ENCODE results near the gene ST6GAL1.
"Not testable (repeated sequence)": the region's sequence is repeated elsewhere in the genome, so short reads cannot be mapped to it uniquely, and the experiment has no call there.

Gene ST6GAL1, protein sequence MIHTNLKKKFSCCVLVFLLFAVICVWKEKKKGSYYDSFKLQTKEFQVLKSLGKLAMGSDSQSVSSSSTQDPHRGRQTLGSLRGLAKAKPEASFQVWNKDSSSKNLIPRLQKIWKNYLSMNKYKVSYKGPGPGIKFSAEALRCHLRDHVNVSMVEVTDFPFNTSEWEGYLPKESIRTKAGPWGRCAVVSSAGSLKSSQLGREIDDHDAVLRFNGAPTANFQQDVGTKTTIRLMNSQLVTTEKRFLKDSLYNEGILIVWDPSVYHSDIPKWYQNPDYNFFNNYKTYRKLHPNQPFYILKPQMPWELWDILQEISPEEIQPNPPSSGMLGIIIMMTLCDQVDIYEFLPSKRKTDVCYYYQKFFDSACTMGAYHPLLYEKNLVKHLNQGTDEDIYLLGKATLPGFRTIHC

GRCh38 chr3:186930143-186930640 is at the start of gene ST6GAL1:
TSS of gene ST6GAL1 (plus strand) at chr3:186930526. CDS start at chr3:187042704, 112,178 bp downstream.
- peak; percentile 63 for DNase-seq (ENCODE audit: low read depth)
- peak; percentile 45 for TF ChIP-seq CTCF (conservative IDR thresholded peaks at IDR 0.05; ENCODE audit: low read depth, low read length)
- peak within 1 kb of the TSS; percentile 80 for H3K4me3 ChIP-seq (ENCODE audit: low read depth, low read length)

GRCh38 chr3:186882150-186882524 is 48.2 kb upstream of the ST6GAL1 start:
- H3K4me3 ChIP-seq (ENCODE audit: low read depth, low read length), result no peak overlapping the region
- TF ChIP-seq CTCF (conservative IDR thresholded peaks at IDR 0.05; ENCODE audit: low read depth, low read length), result no peak
- DNase-seq (ENCODE audit: low read depth), result peak; percentile 24

DNA sequence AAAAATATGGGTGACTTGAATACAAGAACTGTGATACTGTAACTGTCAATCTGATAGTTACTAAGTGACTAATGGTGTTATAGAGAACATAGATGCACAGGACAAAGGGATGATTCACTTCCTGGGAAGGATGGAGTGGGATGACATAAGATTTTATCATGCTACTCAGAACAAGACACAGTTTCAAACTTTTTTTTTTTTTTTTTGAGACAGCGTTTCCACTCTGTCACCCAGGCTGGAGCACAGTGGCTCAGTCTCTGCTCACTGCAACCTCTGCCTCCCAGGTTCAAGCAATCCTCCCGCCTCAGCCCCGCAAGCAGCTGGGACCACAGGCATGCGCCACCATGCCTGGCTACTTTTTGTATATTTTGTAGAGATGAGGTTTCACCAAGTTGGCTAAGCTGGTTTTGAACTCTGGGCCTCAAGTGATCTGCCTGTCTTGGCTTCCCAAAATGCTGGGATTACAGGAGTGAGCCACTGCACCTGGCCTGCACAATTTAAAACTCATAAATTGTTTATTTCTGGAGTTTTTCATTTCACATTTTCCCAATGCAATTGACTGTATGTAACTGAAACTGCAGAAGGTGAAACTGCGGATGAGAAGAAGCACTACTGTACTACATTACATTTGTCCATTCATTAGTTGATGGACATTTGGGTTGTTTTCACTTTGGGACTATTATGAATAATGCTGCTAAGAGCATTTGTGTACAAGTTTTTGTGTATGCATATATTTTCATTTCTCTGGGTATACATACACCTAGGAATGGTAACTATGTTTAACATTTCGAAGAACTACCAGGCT is 47.2 kb upstream of the ST6GAL1 start:
- TF ChIP-seq CTCF (conservative IDR thresholded peaks at IDR 0.05; ENCODE audit: low read depth, low read length), result no peak
- peak; percentile 79 for DNase-seq (ENCODE audit: low read depth)
- no peak overlapping the region for H3K4me3 ChIP-seq (ENCODE audit: low read depth, low read length)

DNA sequence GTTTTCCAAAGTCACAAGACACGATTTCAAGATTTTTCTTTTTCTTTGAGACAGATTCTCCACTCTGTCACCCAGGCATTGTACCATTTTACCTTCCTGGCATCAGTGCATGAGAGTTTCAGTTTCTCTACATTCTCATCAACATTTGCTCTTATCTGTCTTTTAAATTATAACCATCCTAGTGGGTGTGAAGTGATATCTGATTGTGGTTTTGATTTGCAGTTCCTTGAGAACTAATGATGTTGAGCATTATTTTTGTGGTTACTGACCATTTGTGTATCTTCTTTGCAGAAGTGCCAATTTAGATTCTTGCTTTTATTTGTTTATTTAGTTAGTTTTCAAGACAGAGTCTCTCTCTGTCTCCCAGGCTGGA is 46.7 kb upstream of the ST6GAL1 start:
- H3K4me3 ChIP-seq (ENCODE audit: low read depth, low read length), result no peak overlapping the region
- no peak for DNase-seq (ENCODE audit: low read depth)
- no peak for TF ChIP-seq CTCF (conservative IDR thresholded peaks at IDR 0.05; ENCODE audit: low read depth, low read length)

GRCh38 chr3:186884868-186885267 is 45.5 kb upstream of the ST6GAL1 start:
- not testable (repeated sequence) for DNase-seq (ENCODE audit: low read depth); H3K4me3 ChIP-seq (ENCODE audit: low read depth, low read length)

DNA sequence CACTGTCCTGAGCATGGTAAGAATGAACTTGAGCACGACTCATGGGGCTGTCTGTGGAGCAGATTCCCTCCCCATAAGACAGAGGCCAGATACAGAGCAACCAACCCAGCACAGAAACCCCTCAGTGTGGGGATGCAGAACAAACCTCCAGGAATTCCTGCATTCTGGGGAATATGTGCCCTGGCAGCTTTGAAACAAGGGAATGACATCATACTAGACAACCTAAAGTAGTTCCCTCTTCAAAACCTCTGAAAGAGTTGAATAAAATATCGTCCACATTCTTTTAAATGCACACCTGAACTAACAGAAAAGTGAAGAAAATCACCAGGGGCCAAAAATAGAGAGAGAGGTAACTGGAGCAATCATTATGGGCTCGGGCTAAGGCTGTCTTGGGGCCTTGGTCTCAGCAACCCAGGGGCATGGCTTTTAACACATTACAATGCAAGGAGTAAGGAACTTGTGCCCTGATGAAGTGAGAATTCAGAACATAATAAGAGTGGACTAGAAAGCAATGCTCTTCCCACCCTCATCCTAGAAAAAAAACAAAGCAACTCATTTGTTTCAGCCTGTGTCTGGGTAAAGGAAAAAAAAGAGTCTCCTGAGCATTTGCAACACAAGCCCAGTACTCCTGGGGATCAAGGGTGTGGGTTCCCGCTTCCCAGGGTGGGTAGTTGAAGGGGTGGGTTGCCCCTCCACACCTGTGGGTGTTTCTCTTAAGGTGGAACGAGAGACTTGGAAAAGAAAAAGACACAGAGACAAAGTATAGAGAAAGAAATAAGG is 43.9 kb upstream of the ST6GAL1 start:
- no peak overlapping the region for H3K4me3 ChIP-seq (ENCODE audit: low read depth, low read length)
- DNase-seq (ENCODE audit: low read depth), result no peak
- no peak for TF ChIP-seq CTCF (conservative IDR thresholded peaks at IDR 0.05; ENCODE audit: low read depth, low read length)

DNA sequence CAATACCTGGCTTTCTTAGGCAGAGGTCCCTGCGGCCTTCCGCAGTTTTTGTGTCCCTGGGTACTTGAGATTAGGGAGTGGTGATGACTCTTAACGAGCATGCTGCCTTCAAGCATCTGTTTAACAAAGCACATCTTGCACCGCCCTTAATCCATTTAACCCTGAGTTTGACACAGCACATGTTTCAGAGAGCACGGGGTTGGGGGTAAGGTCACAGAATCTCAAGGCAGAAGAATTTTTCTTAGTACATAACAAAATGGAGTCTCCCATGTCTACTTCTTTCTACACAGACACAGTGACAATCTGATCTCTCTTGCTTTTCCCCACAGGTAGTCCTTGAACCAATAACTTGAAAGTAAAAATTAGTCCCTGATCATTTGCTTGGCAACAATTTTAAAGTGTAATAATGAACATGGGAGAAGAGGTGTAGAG is 42.8 kb upstream of the ST6GAL1 start:
- DNase-seq (ENCODE audit: low read depth); H3K4me3 ChIP-seq (ENCODE audit: low read depth, low read length): not testable (repeated sequence)

Measured in choroid plexus epithelial cell (primary cell).